ENCODE data around the gene GJD4.

The GJD4 gene

DNA sequence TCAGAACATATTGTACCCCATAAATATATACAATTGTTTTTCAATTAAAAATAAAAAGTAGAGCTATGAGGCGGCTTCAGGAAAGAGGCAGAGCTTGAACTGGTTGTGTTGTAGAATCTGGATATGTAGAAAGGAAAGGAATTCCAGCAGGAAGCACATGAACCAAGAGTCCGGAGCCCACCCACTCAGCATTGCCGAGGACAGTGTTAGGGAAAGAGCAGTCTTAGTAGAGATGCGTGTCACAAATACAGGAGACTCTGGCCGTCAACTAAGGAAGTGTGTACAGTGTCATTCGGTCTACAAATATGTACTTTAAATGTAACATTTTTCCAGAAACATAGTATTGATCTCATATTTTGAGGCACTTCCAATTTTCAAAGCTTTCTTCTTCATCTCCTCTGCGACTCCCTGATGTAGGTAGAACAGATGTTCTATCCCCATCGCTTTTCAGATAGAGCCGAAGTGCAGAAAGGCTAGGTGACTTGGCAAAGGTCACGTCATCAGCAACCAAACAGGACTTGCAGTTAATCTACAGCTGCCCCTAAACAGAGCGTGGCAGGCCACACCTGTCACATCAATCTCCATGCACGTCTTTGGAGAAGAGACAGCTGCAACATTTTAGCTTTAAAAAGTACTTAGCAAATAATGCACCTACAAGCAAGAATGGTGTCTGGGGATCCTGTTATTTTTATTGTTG is 25.3 kb upstream of the GJD4 start:
- FAIRE-seq = no peak

DNA sequence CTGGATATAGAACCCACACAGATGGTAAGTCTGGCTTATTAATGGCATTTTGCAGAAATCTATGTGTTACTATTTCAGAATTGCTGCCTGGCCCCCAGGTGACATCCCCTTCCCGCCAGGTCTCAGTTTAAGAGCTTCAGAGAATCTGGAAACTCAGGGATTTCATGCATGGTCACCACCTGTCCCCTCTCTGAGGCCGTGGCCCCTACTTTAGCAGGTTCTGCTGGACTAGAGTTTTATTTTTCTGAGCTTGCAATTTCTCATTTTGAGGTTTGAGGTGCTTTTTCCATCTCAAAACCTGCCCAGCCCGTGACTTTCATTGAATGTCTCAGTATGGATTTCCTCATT is 24.7 kb upstream of the GJD4 start:
- FAIRE-seq = no peak

DNA sequence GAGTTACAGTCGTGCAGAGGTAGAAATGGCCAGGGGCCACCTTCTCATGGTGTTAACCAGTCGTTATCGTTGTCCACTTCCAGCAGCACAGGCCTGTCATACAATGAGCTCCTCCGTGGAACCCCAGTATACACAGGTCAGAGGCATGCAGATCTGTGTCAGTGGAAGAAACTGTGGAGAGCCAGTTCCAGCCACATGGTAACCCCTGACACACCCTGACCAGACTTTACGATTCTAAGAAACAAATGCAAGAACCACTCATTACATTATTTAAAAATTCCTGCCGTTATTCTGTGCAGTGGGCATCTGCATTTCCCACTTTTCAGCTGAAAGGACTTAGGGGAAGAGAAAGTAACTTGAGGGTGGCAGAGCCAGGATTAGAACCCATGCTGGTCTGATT is 23.5 kb upstream of the GJD4 start:
- no peak for FAIRE-seq

DNA sequence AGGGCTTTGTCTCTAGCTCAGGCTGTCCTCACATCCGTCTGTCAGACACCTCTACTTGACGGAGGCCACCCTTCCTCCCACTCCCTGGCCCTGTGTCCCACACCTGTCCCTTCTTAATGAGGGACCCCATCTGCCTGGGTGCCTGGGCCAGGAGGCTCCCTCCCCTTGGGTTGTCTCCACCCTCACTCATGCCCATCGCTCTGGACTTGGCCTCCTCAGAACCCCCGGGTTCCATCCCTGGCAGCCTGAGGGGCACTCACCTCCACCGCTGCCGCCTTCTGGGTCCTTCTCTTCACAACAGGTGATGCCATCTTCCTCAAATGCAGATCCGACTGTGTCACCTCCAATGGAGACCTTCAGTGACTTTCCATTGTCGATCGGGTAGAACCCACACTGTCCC is 20.2 kb upstream of the GJD4 start:
- no peak for FAIRE-seq

DNA sequence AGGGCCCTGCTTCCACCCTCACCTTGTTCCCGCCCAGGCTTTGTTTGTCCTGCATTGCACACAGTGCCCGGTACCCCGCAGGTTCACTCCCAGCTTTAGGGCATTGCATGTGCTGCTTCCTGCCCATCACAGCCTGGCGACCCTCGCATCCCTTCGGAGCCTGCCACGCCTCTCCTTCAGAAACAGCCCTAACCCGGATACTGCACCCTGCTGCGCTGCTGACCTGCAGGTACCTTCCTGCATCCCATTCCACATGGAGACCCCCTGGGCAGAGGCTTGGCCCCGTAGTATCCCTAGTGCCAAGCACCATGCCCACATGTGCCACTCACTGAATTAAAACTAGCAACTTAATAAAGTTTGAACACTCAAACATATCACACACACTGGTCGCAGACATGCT is 19.8 kb upstream of the GJD4 start:
- no peak for FAIRE-seq

DNA sequence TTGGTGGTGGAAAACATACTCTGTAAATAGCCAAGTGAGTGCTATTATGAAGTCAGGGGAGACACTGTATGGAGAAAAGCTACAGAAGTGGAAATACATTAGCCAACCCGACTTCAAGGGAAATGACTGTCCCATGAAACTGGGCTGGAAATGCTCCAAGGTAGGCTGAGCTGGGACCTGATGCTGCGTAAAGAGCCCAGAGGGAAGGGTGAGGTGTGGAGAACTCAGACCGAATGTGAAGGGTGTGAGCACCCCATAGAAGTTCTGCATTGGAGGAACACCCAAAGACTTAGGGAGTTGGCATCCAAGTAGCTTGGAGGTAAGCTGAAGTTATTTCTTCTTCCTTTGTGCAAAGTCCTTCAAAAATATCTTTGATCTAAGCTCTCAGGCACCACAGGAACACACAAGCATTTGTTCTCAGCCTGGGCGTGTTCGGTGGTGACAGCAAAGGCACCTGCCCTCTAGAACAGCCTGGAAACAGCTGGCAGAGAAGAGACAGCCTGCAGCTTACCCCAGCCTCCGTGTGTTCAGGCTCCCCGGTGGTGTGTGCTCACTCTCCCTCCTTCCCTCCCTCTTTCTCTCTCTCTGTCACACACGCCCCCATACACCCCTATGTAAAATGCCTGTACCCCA is 19.1 kb upstream of the GJD4 start:
- FAIRE-seq = no peak

DNA sequence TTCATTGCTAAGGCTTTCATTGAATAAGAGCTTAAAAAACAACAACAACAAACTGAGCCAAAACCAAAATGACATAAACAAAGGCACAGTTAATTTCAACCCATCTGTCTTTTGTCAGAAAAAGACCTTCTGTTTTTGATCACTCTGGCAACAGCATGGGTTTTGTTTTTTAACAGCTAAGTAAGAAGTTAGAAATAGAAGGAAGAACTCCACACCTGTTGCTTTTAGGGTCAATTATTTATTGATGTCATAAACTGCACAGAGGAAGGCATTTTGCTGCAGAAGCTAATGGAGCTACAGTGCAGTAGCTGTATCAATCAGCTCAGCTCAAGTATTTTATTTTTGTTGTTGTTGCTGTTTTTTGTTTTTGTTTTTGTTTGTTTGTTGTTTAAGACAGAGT is 16.3 kb upstream of the GJD4 start:
- no peak for FAIRE-seq

DNA sequence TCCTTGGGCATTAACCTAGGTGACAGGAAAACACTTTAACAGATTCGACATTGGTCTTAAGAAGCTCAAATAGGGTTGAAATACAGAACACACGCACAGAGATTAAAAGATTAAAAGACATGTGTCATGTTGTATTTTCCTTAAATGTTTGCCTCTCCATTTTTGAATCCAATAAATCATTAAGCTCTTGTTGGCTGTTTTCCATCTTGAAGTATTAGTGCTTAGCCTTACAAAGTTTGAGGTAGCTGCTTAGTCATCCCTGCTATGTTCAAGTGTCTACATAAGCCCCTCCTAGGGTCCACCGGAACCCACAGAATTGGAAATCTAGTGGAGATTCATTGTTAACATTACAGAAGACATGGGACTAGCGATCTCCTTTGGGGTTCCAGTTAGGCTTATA is 12.7 kb upstream of the GJD4 start:
- no peak for FAIRE-seq

DNA sequence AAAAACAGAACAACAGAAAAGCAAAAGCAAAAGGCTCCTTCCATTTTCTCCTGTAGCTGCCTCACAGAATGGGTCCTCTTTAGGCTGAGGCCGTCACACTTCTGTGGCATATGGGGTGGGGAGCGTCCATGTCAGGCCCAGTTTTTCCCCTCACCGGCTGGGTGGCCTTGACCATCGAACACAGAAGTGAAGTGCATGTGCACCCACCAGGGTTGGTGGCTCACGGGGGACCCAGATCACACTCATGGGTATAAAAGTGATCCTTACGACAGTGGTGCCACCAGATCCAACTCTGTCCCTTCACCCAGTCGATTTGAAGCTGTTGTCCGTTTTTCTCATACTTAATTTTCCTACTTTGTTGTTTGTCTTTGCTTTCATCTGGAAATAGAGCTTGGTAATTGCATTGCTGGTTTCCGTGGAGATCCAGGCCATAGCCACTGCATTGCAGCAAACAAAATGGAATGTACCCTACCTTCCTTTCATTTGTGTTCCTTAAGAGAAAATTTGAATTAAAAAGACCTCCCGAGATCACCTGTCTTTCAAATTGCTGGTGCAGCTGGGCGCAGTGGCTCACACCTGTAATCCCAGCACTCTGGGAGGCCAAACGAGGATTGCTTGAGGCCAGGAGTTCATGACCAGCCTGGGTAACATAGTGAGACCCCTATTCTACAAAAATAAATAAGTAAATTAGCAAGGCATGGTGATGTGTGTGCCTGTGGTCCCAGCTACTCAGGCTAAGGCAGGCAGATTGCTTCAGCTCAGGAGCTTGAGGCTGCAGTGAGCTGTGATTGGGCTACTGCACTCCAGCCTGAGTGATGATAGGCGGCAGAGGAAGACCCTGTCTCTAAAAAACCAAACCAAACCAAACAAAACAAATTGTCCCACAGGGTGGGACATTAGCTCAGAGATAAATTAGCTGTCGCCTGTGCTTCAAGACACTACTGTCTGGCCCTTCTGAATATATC is 10.7 kb upstream of the GJD4 start:
- no peak for FAIRE-seq

DNA sequence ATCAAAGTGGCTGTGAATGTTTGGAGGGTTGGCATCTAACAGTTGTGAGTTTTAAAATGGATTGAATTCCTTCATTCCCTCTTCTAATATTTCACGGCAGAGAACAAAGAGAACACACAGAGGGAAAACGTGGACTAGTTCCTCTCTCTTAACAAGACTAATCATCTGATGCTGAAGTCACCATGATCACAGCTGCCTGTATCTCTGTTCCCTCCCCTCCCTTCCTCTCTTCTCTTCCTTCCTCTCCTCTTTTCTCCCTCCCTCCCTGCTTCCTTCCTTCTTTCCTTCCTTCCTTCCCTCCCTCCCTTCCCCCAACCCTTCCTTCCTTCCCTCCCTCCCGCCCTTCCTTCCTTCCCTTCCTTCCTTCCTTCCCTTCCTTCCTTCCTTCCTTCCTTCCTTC is 10.0 kb upstream of the GJD4 start:
- FAIRE-seq = no peak

DNA sequence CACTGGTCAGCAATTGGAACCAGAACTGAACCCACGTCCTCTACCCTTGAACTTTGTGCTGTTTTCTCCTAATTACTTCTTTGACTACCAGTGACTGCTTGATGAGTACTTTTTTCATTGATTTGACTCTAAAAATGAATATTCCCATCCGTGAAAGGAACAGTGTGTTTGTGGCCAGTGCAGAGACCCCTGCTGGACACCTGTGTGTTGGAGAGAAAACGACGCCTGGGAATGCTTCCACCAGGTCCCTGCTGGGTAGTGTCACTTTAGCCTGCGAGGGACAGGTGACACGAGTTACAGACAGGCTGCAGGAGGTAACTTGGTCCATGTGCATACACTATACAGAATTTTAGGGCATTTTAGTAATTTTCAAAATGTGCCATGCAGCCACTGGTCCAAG is 6.8 kb upstream of the GJD4 start:
- FAIRE-seq = no peak

DNA sequence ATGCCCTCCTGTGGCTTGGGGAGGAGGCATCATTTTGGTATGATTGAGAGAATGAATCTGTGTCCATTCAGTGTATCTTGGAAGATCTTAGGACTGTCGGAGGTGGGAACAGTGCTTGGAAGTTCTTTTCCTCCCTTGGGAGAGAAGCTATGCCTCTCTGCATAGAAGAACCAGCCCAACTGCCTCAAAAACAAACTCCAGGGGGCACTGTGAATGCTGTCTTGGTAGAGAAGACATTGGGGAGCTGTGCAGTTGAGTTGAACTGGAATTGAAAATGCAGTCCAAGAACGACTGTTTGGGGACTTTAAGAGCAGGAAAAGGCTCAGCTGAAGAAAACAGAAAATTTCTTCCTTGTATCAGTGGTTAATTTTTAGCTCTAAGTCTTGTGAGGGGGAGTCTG is 4.9 kb upstream of the GJD4 start:
- no peak for FAIRE-seq

DNA sequence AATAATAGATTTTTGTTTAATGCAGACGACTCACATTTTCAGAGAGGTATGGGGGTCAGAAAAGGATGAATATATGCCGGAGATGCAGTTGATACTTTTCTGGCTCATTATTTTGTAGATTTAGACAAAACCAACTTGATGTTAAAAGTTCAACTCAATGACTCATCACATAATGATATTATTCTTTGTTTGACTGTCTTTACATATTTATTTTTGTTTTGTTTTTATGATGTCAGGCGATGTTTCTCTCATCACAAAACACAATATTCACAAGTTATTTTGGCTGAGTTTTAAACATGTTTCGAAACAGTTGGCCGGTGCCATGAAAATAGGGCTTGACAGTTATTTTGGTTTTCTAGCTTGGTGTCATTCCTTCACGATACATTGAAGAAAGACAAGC is 1.3 kb downstream of the GJD4 start:
- no peak for FAIRE-seq

DNA sequence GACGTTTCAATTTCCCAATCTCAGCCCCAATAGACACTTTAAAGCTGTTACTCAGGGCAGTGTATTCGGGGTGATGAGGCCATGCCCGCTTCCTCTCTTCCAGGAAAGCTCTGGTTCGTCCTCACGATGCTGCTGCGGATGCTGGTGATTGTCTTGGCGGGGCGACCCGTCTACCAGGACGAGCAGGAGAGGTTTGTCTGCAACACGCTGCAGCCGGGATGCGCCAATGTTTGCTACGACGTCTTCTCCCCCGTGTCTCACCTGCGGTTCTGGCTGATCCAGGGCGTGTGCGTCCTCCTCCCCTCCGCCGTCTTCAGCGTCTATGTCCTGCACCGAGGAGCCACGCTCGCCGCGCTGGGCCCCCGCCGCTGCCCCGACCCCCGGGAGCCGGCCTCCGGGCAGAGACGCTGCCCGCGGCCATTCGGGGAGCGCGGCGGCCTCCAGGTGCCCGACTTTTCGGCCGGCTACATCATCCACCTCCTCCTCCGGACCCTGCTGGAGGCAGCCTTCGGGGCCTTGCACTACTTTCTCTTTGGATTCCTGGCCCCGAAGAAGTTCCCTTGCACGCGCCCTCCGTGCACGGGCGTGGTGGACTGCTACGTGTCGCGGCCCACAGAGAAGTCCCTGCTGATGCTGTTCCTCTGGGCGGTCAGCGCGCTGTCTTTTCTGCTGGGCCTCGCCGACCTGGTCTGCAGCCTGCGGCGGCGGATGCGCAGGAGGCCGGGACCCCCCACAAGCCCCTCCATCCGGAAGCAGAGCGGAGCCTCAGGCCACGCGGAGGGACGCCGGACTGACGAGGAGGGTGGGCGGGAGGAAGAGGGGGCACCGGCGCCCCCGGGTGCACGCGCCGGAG is 2.6 kb downstream of the GJD4 start:
- FAIRE-seq = no peak

DNA sequence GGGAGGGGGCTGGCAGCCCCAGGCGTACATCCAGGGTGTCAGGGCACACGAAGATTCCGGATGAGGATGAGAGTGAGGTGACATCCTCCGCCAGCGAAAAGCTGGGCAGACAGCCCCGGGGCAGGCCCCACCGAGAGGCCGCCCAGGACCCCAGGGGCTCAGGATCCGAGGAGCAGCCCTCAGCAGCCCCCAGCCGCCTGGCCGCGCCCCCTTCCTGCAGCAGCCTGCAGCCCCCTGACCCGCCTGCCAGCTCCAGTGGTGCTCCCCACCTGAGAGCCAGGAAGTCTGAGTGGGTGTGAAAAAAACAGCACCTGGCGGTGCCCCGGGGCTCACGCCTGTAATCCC is 3.2 kb downstream of the GJD4 start:
- no peak for FAIRE-seq

DNA sequence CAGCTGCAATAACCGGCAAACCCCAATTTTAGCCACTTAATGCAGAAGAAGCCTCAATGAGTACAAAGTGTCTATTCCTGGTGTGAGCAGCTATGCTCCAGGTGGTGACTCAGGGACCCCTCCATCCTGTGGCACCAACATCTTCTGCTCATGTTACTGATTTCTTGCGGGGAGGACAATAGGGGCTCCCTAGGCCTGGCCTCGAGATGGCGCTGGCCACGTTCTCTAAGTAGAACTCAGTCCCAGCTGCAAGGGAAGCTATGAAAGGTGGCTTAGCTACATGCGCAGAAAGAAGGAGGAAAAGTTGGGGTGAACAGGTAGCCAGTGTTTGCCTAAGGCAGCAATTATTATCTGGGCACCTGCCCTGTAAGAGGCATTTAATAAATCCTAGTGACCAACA is 6.6 kb downstream of the GJD4 start:
- FAIRE-seq = no peak

DNA sequence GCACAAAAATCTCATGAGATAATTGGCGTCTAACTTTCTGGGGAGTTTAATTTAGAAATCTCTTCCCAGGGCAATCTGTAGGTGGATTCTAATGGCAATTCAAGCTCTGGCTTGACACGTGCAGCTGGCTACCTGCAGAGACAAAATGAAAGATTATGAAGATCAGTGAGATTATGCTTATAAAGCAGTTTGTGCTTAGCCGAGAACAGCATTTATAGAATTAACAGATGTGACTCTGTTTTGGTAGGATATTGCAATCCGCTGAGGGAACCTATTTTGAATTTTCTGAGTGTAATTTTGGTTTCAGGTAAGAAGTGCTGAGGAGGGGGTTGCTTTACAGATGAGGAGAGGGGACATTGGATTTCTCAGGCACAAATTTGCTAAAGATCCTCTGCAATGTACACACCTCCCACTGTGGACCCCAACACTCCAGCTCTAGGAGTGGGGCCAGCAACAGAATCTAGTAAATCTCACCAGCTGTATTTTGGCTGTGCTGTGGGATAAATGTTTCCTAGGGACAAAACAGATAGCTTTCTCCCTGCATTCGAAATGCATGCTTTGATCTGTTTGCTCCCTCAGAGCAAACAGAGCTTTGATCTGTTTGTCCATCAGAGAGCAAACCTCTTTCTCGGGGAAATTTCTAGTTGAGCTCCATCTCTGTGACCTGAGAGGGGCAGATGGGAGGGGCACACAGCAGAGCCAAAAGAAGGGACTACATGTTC is 7.4 kb downstream of the GJD4 start:
- no peak for FAIRE-seq

DNA sequence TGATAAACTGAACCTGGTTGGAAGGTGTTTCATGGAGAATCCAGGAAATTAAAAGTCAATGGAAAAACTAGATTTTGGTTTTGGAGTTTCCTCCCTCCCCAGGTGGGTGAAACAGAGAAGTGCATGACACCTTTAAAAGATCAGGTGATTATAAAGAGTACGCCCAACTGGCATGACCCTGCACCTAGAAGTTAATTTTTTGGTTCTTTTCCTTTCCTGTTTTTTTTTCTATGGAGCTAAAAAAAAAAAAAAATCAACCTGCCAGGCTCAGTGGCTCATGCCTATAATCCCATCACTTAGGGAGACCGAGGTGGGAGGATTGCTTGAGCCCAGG is 7.9 kb downstream of the GJD4 start:
- no peak for FAIRE-seq

DNA sequence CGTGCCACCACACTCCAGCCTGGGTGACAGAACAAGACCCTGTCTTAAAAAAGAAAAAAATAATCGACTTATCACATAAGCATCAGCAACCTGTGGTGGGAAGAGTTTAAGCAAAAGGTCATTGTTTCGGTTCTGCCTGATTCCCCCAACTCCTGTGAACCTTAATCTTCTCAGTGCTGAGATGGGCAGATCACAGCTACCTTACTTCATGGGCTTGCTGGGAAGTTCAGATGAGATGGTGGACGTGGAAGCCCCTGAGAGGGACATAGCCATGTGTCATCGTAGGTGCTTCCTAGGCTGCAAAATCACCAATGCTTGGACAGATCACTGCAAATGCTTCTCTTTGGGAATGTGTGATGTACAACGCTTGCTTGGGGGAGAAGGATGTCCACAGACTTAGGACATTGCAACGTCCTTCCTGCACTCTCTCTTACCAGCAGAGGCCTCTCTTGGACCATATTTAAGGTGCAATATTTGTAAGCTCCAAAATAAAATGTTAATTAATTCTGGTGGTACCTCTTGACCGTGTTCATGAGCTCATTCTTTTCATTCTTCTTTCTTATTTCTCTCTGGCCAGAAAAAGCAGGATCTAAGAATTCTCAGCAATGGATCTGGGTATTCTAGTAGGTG is 8.6 kb downstream of the GJD4 start:
- FAIRE-seq = no peak

DNA sequence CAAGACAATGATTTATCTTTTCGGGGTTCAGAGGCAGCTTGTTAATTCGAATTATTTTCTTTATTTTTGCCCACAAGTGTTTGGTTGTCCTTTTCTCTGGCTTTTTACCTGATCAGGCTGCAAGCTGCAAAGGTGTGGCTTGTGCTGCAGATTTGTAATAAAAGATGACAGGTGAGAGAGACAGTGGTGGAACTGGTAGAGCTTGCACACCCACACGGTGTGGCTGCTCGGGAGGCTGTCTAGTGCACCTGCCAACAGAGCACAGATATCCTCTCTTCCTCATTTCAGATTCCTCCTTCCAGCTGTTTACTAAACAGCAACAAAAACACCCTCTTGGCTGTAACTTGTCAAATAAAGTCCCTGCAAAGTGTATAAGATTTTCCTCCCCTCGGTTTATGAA is 9.2 kb downstream of the GJD4 start:
- FAIRE-seq = no peak

DNA sequence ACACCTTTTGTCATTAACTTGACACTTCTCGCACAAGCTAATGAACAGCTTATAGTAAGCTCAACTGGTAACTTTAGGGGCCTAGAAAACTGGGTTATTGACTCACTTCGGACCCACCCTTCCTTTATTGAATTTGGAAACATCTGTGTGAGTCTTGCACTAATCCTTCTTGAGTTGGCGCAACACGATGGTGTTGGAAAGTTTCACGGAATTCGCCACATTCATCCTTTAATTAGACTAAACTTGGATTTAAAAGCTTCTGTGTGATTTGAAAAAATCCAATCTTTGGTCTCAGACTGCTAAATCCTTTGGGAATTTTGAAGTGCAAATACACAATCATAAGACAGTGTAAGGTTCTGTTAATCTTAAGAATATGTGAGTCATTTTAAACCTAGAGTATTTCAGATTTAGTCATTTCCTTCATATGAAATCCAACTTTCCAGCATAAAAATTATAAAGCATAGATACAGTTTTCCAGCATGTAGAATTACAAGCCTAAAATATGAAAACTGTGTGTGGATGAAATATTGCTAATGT is 21.9 kb downstream of the GJD4 start:
- no peak for FAIRE-seq

DNA sequence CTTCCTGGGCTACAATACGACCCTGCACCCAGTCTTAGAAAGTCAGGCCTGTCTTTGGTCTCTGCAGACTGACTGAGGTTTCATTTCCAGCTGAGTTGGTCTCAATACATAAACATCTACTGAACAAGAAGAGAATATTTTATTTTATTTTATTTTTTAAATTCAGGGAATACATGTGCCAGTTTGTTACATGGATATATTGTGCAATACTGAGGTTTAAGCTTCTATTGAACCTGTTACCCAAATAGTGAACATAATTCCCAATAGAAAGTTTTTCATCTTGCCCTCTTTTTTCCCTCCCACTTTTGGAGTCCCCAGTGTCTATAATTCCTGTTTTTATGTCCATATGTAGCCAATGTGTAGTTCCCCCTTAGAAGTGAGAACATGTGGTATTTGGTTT is 26.3 kb downstream of the GJD4 start:
- FAIRE-seq = no peak

Data from islet of Langerhans (tissue), 1 donor.